Heart right ventricle (tissue), 16 donors: Measurements from ENCODE around the gene MEX3B. TPM values are rescaled to one million over a fixed set of nuclear protein-coding genes. Genes with fewer than 3 reads are reported as not detected.

Source experiments
- ATAC-seq, 8 donors: fragments of 200-7000 bp; cut with Tn5 transposase; one replicate each; pipeline ENCODE4 v1.9.1; 2020; ENCODE audit warnings: mild to moderate bottlenecking in 8 of 8, moderate library complexity in 8 of 8, moderate number of reproducible peaks in 1 of 8
- DNase-seq, 2 donors: peaks; one replicate each; pipeline ENCODE4 v3.0.0-alpha.2; 2020
- H3K27ac ChIP-seq, 10 donors: fragments of 200-600 bp; sonication (generic) in 2 of 10; one replicate each; pipeline versions ENCODE4 v1.5.0 to v1.8.0; 2020 to 2022; ENCODE audit warnings: mild to moderate bottlenecking in 3 of 10
- H3K27me3 ChIP-seq, 7 donors: fragments of 200-600 bp; one replicate each; pipeline ENCODE4 v1.8.0; 2021 to 2022; ENCODE audit warnings: mild to moderate bottlenecking in 2 of 7
- H3K36me3 ChIP-seq, 9 donors: fragments of 200-600 bp; sonication (generic) in 1 of 9; one replicate each; pipeline versions ENCODE4 v1.5.0 to v1.8.0; 2020 to 2022; ENCODE audit warnings: mild to moderate bottlenecking in 2 of 9
- H3K4me1 ChIP-seq, 9 donors: fragments of 200-600 bp; sonication (generic) in 1 of 9; one replicate each; pipeline versions ENCODE4 v1.5.0 to v1.8.0; 2020 to 2022; ENCODE audit warnings: mild to moderate bottlenecking in 4 of 9
- H3K4me3 ChIP-seq, 10 donors: fragments of 200-600 bp; sonication (generic) in 2 of 10; one replicate each; pipeline versions ENCODE4 v1.5.0 to v1.8.0; 2020 to 2022; ENCODE audit warnings: mild to moderate bottlenecking in 7 of 10, moderate library complexity in 2 of 10
- H3K9me3 ChIP-seq, 11 donors: fragments of 200-600 bp in 10 of 11; sonication (generic) in 2 of 11; one replicate each; pipeline versions ENCODE4 v1.5.0 to v1.8.0; 2013 to 2022; ENCODE audit warnings: mild to moderate bottlenecking in 2 of 11, control low read depth in 1 of 11, moderate library complexity in 1 of 11
- CTCF ChIP-seq, 9 donors: fragments of 200-600 bp; sonication (generic) in 2 of 9; IDR thresholded peaks; one replicate each; pipeline versions ENCODE4 v1.5.0 to v1.8.0; 2021 to 2022; ENCODE audit warnings: antibody characterized with exemption in 9 of 9, mild to moderate bottlenecking in 5 of 9, moderate library complexity in 1 of 9
- WGBS, 2 donors: extraction: QIAGEN DNeasy Blood & Tissue Kit; methylation state at CpG; one replicate each; pipeline ENCODE4 v1.1.7; 2013; ENCODE audit warnings: inconsistent platforms in 1 of 2; 5-methylcytosine and 5-hydroxymethylcytosine counted together
- intact Hi-C, 10 donors: fragments of 100-400 bp; cut with DNase I; formaldehyde crosslinking; loops; one replicate each; pipeline versions ENCODE4 v1.11.1 to v1.14.2; 2022
- long read RNA-seq, 3 donors: library from polyadenylated mRNA; unstranded; transcript quantifications; one replicate each; pipeline ENCODE4 v2.0.0, GENCODE V29; 2020 to 2021
- polyA plus RNA-seq, 2 donors: library from polyadenylated mRNA; stranded (reverse); fragments of 200-250 nt; gene quantifications; one replicate each; pipeline ENCODE4 v1.2.3, GENCODE V29; 2013
- total RNA-seq, 10 donors: library from RNA; stranded (reverse); fragmentation: NEBNext Ultra II Directional in 3 of 10; extraction: Animal tissue kit (Norgen Biotek cat#: 25700) in 3 of 10; gene quantifications; one replicate each; pipeline versions ENCODE4 v1.2.1 to v1.2.4, GENCODE V29; 2021 to 2023
- donor health status: Arrhythmogenic right ventricular cardiomyopathy.
- donor health status: ischemic (EF 13 %, LVEDD 7.1; RV severe dilation, severe dysfunction).
- donor health status: healthy with polysubstance abuse.
- donor health status: DM: no; HTN: yes; CAD: no.
- donor health status: DM: no; HTN: no; CAD: no.
- donor health status: ischemic (EF 25% LVEDD 6.9; RV normal size, moderate dysfunction).
- donor health status: ischemic (EF 25% LVEDD 5.7; RV mildly dilated, moderate dysfunction).
- donor health status: healthy.
- donor health status: DM: yes; HTN: yes; CAD: no.
- donor health status: Ischemic cardiomyopathy.
- donor health status: ischemic (EF 35%, LVEDD 5.7; RV mildly dilated, moderate dysfunction).
- donor health status: nonischemic (EF 11% LVEDD 7.7; RV severe dilation, severe dysfunction).
- donor health status: DM: yes; HTN: yes; CAD: no.
- donor health status: PGD.
- donor health status: ischemic (EF 29% LVEDD 5.4; RV normal size, mild dysfunction).
- donor health status: nonischemic (EF 23%, LVEDD 6.1; RV moderate dilation, normal function).

Gene MEX3B
- total RNA-seq (1 to 10 TPM; 1.3 to 5.0 (median 2.5) TPM), polyA plus RNA-seq (1 to 10 TPM; 3.0 to 3.2 TPM)
- long read RNA-seq, donor 1, full-length matches to known transcripts, result 10 of 11 reads
- long read RNA-seq, donor 1, partial matches to known transcripts, result 0 of 11 reads
- long read RNA-seq, donor 1, other reads (novel, unspliced or antisense), result 1 of 11 reads
- long read RNA-seq, donor 2, full-length matches to known transcripts, result 12 of 12 reads
- long read RNA-seq, donor 2, partial matches to known transcripts, result 0 of 12 reads
- long read RNA-seq, donor 2, other reads (novel, unspliced or antisense), result 0 of 12 reads
- long read RNA-seq, donor 3, full-length matches to known transcripts, result 2 of 2 reads
- long read RNA-seq, donor 3, partial matches to known transcripts, result 0 of 2 reads
- long read RNA-seq, donor 3, other reads (novel, unspliced or antisense), result 0 of 2 reads

GRCh38 chr15:82045892-82046665 is at the start of gene MEX3B:
Gene MEX3B (minus strand): TSS chr15:82046018. CDS start chr15:82045705, 313 bp downstream.
- TF ChIP-seq CTCF (IDR thresholded peaks at IDR 0.05), result no peak
- H3K4me1 ChIP-seq, result peaks cover 3 to 39% (median 28%) of the 10 kb centered on the region in 9 donors
- no peaks in the 10 kb centered on the region for H3K9me3 ChIP-seq
- DNase-seq (peak; percentile 98), ATAC-seq (peak; percentile 84 to 94 (median 90))
- H3K36me3 ChIP-seq, result peaks cover 0 to 20% (median 0%) of the 10 kb centered on the region in 9 donors
- H3K27ac ChIP-seq, result peak within 1 kb of the TSS; percentile 92 to 99 (median 98)
- H3K4me3 ChIP-seq, result peak within 1 kb of the TSS; percentile 66 to 97 (median 90)
- peaks cover 0 to 28% (median 0%) of the 10 kb centered on the region in 7 donors for H3K27me3 ChIP-seq
- 1% methylated on average over 50 to 68 of the region's 68 CpGs for WGBS, 2 donors
- intact Hi-C loops, result loop anchor here in 7 of 10 donors (5.0 to 10.0 kb wide), 7 partner anchors 91 to 634 kb away; no protein-coding TSS in a partner anchor

GRCh38 chr15:82093774-82094211 is 48.0 kb upstream of the MEX3B start:
- no peak for ATAC-seq
- Histone ChIP-seq H3K9me3 (peaks cover 0 to 10% (median 0%) of the 10 kb centered on the region in 11 donors), H3K4me1 (no peaks in the 10 kb centered on the region), H3K4me3 (no peak overlapping the region), H3K27me3 (no peaks in the 10 kb centered on the region), H3K27ac (no peak overlapping the region), H3K36me3 (no peaks in the 10 kb centered on the region)
- TF ChIP-seq CTCF (IDR thresholded peaks at IDR 0.05), result no peak
- intact Hi-C loops, result no loop called here
- no peak for DNase-seq
- WGBS, 2 donors, result 70% methylated on average over 13 of the region's 13 CpGs

GRCh38 chr15:82093325-82093724 is 47.5 kb upstream of the MEX3B start:
- peaks cover 0 to 10% (median 0%) of the 10 kb centered on the region in 11 donors for H3K9me3 ChIP-seq
- no peaks in the 10 kb centered on the region for H3K4me1 ChIP-seq
- DNase-seq (no peak), ATAC-seq (no peak)
- no peak overlapping the region for H3K4me3 ChIP-seq
- 88 to 89% methylated on average over 5 of the region's 5 CpGs for WGBS, 2 donors
- TF ChIP-seq CTCF (IDR thresholded peaks at IDR 0.05), result no peak
- H3K27me3 ChIP-seq, result no peaks in the 10 kb centered on the region
- intact Hi-C loops, result no loop called here
- H3K27ac ChIP-seq, result no peak overlapping the region
- H3K36me3 ChIP-seq, result no peaks in the 10 kb centered on the region

GRCh38 chr15:82091636-82092140 is 45.9 kb upstream of the MEX3B start:
- no peak for TF ChIP-seq CTCF (IDR thresholded peaks at IDR 0.05)
- no peak overlapping the region for H3K4me3 ChIP-seq
- WGBS, 2 donors, result 77 to 89% methylated on average over 3 of the region's 3 CpGs
- intact Hi-C loops, result no loop called here
- no peak for ATAC-seq
- peaks cover 0 to 4% (median 0%) of the 10 kb centered on the region in 7 donors for H3K27me3 ChIP-seq
- no peaks in the 10 kb centered on the region for H3K36me3 ChIP-seq
- DNase-seq, result no peak
- no peak overlapping the region for H3K27ac ChIP-seq
- no peaks in the 10 kb centered on the region for H3K4me1 ChIP-seq
- peaks cover 0 to 10% (median 0%) of the 10 kb centered on the region in 11 donors for H3K9me3 ChIP-seq
